Measurements from ENCODE around the gene AP1G2. TPM values are rescaled to one million over a fixed set of nuclear protein-coding genes. Genes with fewer than 3 reads are reported as not detected.

AP1G2 gene
- total and polyA plus RNA-seq, 2 of the 13 experiments (the other 11 are each of a cell fraction or from before 2014, with no cell fraction given) = 96.9 to 611 TPM

DNA sequence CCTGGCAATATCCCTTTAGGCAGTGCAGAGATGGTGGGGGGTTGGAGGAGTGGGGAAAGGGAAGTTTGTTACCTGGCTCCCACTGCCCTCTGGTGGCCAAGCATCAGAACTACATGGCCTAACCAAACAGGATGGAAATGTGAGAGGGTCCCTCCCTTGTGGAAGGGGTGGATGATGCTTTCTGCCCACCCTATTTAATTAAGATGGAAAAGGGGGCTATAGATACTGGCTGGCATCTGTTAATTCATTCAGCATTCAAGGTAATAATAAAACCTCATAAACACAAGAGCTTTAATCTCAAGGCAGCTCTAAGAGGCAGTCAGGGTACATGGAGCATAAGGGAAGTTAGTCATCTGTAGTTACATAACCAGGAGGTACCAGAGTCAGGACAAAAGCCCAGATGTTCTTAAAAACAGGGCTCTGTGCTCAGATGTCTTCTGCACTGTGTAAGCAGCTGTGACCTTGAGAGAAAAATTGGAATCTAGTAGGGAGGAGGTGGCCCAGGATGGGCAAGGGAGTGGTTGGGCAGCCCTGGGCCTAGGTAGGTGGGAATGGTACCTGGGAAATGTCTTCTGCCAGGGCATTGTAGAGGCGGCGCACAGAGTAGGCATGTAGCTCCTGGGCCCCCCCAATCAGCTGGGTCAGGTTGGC lies 4.6 kb downstream of the AP1G2 start (continued):
- TF ChIP-seq, protein P1, sequence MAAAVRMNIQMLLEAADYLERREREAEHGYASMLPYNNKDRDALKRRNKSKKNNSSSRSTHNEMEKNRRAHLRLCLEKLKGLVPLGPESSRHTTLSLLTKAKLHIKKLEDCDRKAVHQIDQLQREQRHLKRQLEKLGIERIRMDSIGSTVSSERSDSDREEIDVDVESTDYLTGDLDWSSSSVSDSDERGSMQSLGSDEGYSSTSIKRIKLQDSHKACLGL (CRISPR knock-in tag; IDR thresholded peaks at IDR 0.05) = 0 out of 2 replicates have a peak, but pooled peaks have one; percentile 33
- TF ChIP-seq ZNF232 (CRISPR knock-in tag; IDR thresholded peaks at IDR 0.05; ENCODE audit: borderline replicate concordance) (0 out of 2 replicates have a peak, but pooled peaks have one; percentile 12), SMC3 (IDR thresholded peaks at IDR 0.05; ENCODE audit: low read length) (peak; percentile 97), NR2F1 (CRISPR knock-in tag; IDR thresholded peaks at IDR 0.05) (no peak), ZFY (CRISPR knock-in tag; IDR thresholded peaks at IDR 0.05) (peak; percentile 49; the same call in 1 of the 2 replicates), CENPT (CRISPR knock-in tag; IDR thresholded peaks at IDR 0.05; ENCODE audit: low read depth) (no peak)
- TF ChIP-seq, protein P2, sequence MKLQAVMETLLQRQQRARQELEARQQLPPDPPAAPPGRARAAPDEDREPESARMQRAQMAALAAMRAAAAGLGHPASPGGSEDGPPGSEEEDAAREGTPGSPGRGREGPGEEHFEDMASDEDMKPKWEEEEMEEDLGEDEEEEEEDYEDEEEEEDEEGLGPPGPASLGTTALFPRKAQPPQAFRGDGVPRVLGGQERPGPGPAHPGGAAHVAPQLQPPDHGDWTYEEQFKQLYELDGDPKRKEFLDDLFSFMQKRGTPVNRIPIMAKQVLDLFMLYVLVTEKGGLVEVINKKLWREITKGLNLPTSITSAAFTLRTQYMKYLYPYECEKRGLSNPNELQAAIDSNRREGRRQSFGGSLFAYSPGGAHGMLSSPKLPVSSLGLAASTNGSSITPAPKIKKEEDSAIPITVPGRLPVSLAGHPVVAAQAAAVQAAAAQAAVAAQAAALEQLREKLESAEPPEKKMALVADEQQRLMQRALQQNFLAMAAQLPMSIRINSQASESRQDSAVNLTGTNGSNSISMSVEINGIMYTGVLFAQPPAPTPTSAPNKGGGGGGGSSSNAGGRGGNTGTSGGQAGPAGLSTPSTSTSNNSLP (IDR thresholded peaks at IDR 0.05; ENCODE audit: low read depth, low read length) = 0 out of 2 replicates have a peak, but pooled peaks have one; percentile 20
- TF ChIP-seq, protein P3, sequence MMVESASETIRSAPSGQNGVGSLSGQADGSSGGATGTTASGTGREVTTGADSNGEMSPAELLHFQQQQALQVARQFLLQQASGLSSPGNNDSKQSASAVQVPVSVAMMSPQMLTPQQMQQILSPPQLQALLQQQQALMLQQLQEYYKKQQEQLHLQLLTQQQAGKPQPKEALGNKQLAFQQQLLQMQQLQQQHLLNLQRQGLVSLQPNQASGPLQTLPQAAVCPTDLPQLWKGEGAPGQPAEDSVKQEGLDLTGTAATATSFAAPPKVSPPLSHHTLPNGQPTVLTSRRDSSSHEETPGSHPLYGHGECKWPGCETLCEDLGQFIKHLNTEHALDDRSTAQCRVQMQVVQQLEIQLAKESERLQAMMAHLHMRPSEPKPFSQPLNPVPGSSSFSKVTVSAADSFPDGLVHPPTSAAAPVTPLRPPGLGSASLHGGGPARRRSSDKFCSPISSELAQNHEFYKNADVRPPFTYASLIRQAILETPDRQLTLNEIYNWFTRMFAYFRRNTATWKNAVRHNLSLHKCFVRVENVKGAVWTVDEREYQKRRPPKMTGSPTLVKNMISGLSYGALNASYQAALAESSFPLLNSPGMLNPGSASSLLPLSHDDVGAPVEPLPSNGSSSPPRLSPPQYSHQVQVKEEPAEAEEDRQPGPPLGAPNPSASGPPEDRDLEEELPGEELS (CRISPR knock-in tag; IDR thresholded peaks at IDR 0.05) = no peak
